AG04450 (cell line): Measurements from ENCODE around the gene TP53AIP1. TPM values are rescaled to one million over a fixed set of nuclear protein-coding genes. Genes with fewer than 3 reads are reported as not detected.
A peak's percentile ranks its signal among the peaks of the same experiment; 100 is the strongest.

Source experiments
- CTCF ChIA-PET: fragments of 300-600, 350-600 bp; formaldehyde crosslinking; extraction: SDS; loops from one replicate; lab custom pipeline; 2022; ENCODE audit warnings: antibody characterized with exemption, inconsistent platforms; lab: Charles Lee
- POLR2A ChIA-PET: fragments of 350-600 bp; formaldehyde crosslinking; extraction: SDS; loops from one replicate; lab custom pipeline; 2021; ENCODE audit warnings: antibody characterized with exemption, inconsistent platforms; lab: Yijun Ruan, JAX
- DNase-seq: peaks from one replicate; pipeline ENCODE4 v3.0.0-alpha.2; 2011; ENCODE audit warnings: low read depth, low spot score
- H3K27ac ChIP-seq: one replicate; pipeline ENCODE4 v1.5.1; 2012; ENCODE audit warnings: low read depth, low read length, control low read depth
- H3K27me3 ChIP-seq: one replicate; pipeline ENCODE4 v1.6.0; 2012; ENCODE audit warnings: low read length; ENCODE audit not compliant: control insufficient read depth, insufficient read depth
- H3K4me3 ChIP-seq: 2 replicates; pipeline ENCODE4 v1.5.1; 2011; ENCODE audit warnings: mild to moderate bottlenecking, low read depth, low read length, control low read depth
- H3K9me3 ChIP-seq: 2 replicates; pipeline ENCODE4 v1.5.1; 2012; ENCODE audit warnings: low read length; ENCODE audit not compliant: control insufficient read depth, insufficient read depth
- CTCF ChIP-seq: IDR thresholded peaks from 2 replicates; pipeline ENCODE4 v1.5.1; 2011; ENCODE audit warnings: low read depth, low read length, control low read depth, inconsistent platforms
- polyA plus RNA-seq: library from polyadenylated mRNA; depleted of rRNA; stranded (reverse); fragments of >200 nt; gene quantifications from 2 replicates; pipeline ENCODE4 v1.2.3, GENCODE V29; 2011

The TP53AIP1 gene
- polyA plus RNA-seq, 1 experiment: not detected

DNA sequence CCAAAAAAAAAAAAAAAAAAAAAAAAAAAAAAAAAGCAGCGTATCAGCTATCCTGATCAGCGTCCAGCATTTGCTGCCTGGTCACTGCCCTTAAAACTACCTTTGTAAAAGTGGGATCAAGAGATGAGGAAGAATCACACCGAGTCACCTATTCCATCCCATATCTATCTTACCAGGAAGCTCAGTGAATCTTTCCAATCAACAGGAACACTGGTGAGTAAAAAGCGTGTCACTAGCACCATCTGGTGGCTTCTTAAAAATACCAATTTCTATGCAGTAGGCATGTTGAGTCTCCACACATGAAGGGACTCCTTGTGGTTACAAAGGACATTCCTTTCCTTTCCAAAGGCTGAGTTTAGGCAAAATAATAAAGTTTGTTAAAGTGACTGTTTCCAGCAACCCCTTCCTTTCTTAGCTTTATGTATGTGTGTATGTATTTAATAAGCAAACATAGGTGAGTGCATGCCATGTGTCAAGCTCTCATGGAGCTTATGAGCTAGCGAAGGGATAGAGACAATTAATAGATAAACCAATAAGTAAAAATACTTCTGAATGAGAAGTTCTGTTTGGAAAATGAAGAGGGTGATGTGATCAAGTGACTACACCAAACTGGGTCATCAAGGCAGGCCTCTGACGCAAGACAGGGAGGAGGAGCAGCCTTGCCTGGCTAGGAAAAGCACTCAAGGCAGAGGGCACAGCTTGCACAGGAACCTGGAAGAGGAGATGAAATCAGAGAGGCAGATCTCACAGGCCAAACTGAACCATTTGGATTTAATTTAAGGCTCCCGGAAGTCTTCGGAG lies 13.9 kb upstream of the TP53AIP1 start:
- Histone ChIP-seq H3K27ac (no peak overlapping the region), H3K9me3 (no peaks in the 10 kb centered on the region), H3K4me3 (no peak overlapping the region), H3K27me3 (peaks cover 5% of the 10 kb centered on the region)
- ChIA-PET POLR2A (interaction anchor here (0.6 to 1.1 kb wide), 2 partner anchors 72 to 131 kb away, joined by 4 to 6 read pairs; no protein-coding TSS in a partner anchor), CTCF (interaction anchor here (0.5 to 9.1 kb wide), 55 partner anchors 8 to 1306 kb away, joined by 3 to 348 read pairs (median 5); partner anchors contain the start of gene TP53AIP1)
- peak; percentile 74 for TF ChIP-seq CTCF
- peak; percentile 47 for DNase-seq

GRCh38 chr11:128955636-128956035 lies 13.0 kb upstream of the TP53AIP1 start:
- TF ChIP-seq CTCF: no peak
- Histone ChIP-seq H3K27ac (no peak overlapping the region), H3K9me3 (no peaks in the 10 kb centered on the region), H3K4me3 (no peak overlapping the region), H3K27me3 (peaks cover 5% of the 10 kb centered on the region)
- CTCF ChIA-PET: interaction anchor here (0.6 to 9.1 kb wide), 28 partner anchors 8 to 926 kb away, joined by 3 to 348 read pairs (median 7); partner anchors contain the start of gene TP53AIP1
- POLR2A ChIA-PET: interaction anchor here (1.1 kb wide), 1 partner anchor 71 kb away, joined by 6 read pairs; no protein-coding TSS in a partner anchor
- no peak for DNase-seq

- ChIA-PET CTCF (interaction anchor here (2.0 kb wide), 1 partner anchor 795 kb away, joined by 6 read pairs; no protein-coding TSS in a partner anchor), POLR2A (no interaction called here)
- Histone ChIP-seq H3K27me3 (peaks cover 5% of the 10 kb centered on the region), H3K9me3 (no peaks in the 10 kb centered on the region), H3K27ac (no peak overlapping the region), H3K4me3 (no peak overlapping the region)
- DNase-seq: no peak
- no peak for TF ChIP-seq CTCF
These were observed 10.5 kb upstream of the TP53AIP1 start for GRCh38 chr11:128953151-128953550.

DNA sequence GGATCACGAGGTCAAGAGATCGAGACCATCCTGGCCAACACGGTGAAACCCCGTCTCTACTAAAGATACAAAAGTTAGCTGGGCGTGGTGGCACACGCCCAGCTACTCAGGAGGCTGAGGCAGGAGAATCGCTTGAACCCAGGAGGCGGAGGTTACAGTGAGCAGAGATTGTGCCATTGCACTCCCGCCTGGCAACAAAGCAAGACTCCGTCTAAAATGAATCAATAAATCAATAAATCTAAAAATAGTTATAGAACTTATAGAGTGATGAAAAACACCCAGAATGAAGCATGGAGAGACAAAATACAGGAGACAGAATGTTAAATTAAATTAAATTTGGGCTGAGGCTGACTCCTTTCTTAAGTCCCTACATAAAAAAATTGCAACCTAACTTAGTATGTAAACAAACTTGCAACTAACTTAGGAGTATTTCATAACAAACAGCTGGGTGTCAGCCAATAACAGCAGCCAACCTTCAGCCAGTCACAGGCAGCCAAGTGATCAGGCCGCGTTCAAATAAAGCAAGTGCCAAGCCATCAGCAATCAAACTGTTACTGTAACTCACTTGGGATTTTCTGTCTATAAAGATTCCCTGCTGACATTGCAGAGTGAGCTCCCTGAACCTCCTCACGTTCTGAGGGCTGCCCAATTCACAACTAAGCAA lies 7.3 kb upstream of the TP53AIP1 start:
- no peak for TF ChIP-seq CTCF
- H3K9me3 ChIP-seq: no peaks in the 10 kb centered on the region
- CTCF ChIA-PET: interaction anchor here (0.6 to 7.6 kb wide), 2 partner anchors 65 to 375 kb away, joined by 6 to 59 read pairs; no protein-coding TSS in a partner anchor
- POLR2A ChIA-PET: no interaction called here
- H3K27me3 ChIP-seq: peaks cover 4% of the 10 kb centered on the region
- H3K4me3 ChIP-seq: no peak overlapping the region
- H3K27ac ChIP-seq: no peak overlapping the region
- no peak for DNase-seq
